ENCODE results near the gene RABGGTB.
"Not testable (repeated sequence)": the region's sequence is repeated elsewhere in the genome, so short reads cannot be mapped to it uniquely, and the experiment has no call there.

GRCh38 chr1:75758543-75758942 is 27.5 kb upstream of the RABGGTB start:
- TF ChIP-seq CTCF (conservative IDR thresholded peaks at IDR 0.05); ZFX (IDR thresholded peaks at IDR 0.05): not testable (repeated sequence)
